ENCODE results near the gene KCNT1. TPM values are rescaled to one million over a fixed set of nuclear protein-coding genes. Genes with fewer than 3 reads are reported as not detected.

The KCNT1 gene
- total RNA-seq, 1 donor from 2014 or later: 0.14 TPM

DNA sequence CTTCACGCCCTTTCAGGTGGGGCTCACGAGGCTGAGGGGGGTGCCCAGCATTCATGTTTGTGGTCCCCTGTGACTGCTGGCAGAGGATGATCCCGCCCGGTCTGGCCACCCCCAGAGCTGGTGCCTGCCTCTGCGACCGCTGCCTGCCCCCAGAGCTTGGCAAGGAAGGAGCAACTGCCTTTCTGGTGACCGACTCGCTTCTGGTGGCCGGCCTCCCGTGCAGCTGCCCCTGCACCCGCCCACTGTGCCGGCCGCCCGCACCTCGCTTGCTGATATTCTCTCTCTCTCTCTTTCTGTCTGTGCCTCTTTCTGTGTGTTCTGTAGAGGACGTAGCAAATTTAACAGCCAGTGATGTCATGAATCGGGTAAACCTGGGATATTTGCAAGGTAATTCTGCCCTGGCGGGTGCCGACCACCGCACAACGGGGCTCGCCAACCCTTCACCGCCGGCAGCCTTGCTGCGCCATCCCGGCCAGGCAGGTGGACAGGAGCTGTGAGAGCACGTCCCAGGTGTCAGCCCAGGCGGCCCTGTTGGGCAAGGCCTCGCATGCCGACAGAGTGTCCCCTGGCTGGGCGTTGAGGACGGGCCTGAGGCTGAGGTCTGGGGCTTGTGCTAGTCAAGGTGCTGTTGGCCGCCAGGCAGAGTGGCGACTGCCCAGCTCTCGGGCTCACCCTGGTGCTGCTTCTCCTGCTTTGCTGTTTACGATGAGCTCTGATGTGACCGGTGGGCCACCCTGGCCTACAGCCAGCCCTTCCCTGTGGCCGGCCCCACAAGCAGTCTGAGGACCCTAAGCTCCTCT lies 86.0 kb downstream of the KCNT1 start:
- Mint-ChIP-seq H3K27ac (ENCODE audit: unreplicated experiment) (no peak overlapping the region), H3K9me3 (no peaks in the 10 kb centered on the region), H3K27me3 (ENCODE audit: low read depth) (no peaks in the 10 kb centered on the region), H3K4me3 (no peak overlapping the region), H3K4me1 (no peaks in the 10 kb centered on the region), H3K36me3 (ENCODE audit: low read depth) (no peaks in the 10 kb centered on the region)
- TF ChIP-seq, protein P1, sequence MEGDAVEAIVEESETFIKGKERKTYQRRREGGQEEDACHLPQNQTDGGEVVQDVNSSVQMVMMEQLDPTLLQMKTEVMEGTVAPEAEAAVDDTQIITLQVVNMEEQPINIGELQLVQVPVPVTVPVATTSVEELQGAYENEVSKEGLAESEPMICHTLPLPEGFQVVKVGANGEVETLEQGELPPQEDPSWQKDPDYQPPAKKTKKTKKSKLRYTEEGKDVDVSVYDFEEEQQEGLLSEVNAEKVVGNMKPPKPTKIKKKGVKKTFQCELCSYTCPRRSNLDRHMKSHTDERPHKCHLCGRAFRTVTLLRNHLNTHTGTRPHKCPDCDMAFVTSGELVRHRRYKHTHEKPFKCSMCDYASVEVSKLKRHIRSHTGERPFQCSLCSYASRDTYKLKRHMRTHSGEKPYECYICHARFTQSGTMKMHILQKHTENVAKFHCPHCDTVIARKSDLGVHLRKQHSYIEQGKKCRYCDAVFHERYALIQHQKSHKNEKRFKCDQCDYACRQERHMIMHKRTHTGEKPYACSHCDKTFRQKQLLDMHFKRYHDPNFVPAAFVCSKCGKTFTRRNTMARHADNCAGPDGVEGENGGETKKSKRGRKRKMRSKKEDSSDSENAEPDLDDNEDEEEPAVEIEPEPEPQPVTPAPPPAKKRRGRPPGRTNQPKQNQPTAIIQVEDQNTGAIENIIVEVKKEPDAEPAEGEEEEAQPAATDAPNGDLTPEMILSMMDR (conservative IDR thresholded peaks at IDR 0.05): no peak
- no peak for DNase-seq (ENCODE audit: low read depth, low spot score)

DNA sequence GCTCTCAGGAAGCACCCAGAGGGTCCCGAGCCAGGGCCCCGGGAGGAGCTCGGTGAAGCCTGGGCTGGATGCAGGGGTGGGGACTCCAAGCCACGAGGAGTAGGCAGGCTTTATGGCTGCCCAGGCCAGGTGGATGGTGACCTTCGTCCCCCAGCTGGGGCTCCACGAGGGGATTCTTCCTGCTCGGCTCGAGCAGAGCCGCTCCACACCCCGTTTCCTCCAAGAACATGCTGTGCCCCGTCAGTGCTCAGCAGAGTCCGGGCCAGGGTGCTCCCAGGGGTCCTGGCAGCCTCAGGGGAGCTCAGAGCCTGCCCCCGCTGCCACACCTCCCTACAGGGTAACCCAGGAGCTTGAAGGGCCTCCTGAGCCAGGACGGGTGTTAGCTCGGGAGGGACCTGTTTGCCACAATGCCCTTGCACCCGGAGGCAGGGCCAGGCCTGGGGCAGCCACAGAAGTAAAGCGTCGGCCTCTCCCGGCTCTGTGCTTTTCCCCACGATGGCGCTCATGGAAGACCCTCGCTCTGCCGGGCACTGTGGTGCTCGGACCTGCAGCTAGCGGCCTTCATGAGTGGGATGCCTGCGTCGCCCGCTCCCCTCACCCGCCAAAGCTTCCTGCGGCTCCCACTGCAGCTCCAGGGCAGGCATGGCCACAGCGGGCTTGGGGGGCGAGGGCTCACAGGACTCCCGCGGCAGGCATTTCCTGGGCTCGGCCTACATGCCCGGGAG lies 86.8 kb downstream of the KCNT1 start:
- Mint-ChIP-seq H3K27ac (ENCODE audit: unreplicated experiment) (no peak overlapping the region), H3K36me3 (ENCODE audit: low read depth) (no peaks in the 10 kb centered on the region), H3K9me3 (no peaks in the 10 kb centered on the region), H3K4me3 (no peak overlapping the region), H3K4me1 (no peaks in the 10 kb centered on the region), H3K27me3 (ENCODE audit: low read depth) (no peaks in the 10 kb centered on the region)
- TF ChIP-seq, protein P1 (conservative IDR thresholded peaks at IDR 0.05): no peak
- no peak for DNase-seq (ENCODE audit: low read depth, low spot score)

DNA sequence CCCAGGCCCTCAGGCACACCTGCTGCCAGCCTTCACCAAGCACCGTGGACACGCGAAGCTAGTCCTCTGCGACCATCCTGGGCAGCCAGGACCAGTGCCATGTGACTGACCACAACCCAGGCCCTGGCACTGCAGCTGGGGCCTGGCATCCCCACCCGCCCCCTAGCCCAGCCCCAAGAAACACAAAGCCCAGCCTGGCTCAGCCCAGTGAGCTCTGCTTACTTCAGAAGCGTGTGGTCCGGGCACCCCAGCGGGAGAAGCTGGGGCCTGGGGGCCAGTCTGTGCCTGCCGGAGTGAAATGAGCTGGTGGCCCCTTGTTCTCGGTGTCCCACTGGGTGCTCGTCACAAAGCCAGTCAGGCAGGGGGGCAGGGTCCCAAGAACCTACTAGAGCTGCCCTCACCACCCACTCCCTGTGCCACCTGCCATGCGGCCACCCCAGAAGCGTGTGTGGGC lies 87.9 kb downstream of the KCNT1 start:
- Mint-ChIP-seq H3K9me3 (no peaks in the 10 kb centered on the region), H3K4me3 (no peak overlapping the region), H3K27me3 (ENCODE audit: low read depth) (no peaks in the 10 kb centered on the region), H3K4me1 (no peaks in the 10 kb centered on the region), H3K36me3 (ENCODE audit: low read depth) (no peaks in the 10 kb centered on the region), H3K27ac (ENCODE audit: unreplicated experiment) (no peak overlapping the region)
- TF ChIP-seq, protein P1 (conservative IDR thresholded peaks at IDR 0.05): no peak
- DNase-seq (ENCODE audit: low read depth, low spot score): no peak

DNA sequence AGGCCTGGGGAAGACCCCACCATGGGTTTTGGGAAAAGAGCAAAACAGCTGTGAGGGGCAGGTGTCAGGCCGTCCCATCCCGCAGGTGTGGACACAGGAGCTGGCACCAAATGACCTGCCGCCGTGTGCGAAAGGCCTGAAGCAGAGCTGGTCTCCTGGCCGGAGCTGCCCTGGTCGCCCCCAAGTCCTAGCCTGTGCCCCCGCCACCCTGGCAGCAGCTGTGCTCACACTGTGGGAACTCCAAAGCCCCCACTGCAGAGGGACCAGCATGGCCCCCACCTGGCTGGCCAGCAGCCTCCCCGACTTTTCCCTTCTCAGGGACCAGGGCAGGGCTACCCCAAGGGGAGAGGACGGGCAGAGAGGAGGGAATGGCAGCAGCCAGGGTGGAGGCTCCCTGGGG lies 88.4 kb downstream of the KCNT1 start:
- no peak for DNase-seq (ENCODE audit: low read depth, low spot score)
- Mint-ChIP-seq H3K36me3 (ENCODE audit: low read depth) (no peaks in the 10 kb centered on the region), H3K9me3 (no peaks in the 10 kb centered on the region), H3K4me3 (no peak overlapping the region), H3K27me3 (ENCODE audit: low read depth) (no peaks in the 10 kb centered on the region), H3K27ac (ENCODE audit: unreplicated experiment) (no peak overlapping the region), H3K4me1 (no peaks in the 10 kb centered on the region)
- TF ChIP-seq, protein P1 (conservative IDR thresholded peaks at IDR 0.05): no peak

DNA sequence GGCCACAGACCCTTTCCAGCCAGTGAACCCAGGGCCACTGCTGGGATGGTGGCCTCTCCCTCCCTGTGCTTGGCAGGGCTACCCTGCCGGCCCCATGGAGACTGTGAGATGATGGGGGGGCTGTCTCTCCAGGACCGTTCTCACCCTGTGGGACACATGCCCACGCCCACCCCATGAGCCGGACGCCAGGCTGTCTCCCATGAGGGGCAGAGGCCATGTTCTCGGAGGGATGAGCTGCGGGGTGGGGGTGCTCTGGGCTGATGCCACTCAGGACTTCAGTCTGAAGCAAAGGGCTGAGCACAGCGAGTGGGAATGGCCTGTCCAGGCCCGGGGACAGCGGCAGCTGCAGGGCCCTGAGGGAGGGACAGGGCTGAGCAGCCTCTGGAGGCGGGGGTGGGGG lies 88.9 kb downstream of the KCNT1 start:
- Mint-ChIP-seq H3K27ac (ENCODE audit: unreplicated experiment) (no peak overlapping the region), H3K9me3 (no peaks in the 10 kb centered on the region), H3K4me3 (no peak overlapping the region), H3K27me3 (ENCODE audit: low read depth) (no peaks in the 10 kb centered on the region), H3K36me3 (ENCODE audit: low read depth) (no peaks in the 10 kb centered on the region), H3K4me1 (no peaks in the 10 kb centered on the region)
- TF ChIP-seq, protein P1 (conservative IDR thresholded peaks at IDR 0.05): no peak
- DNase-seq (ENCODE audit: low read depth, low spot score): no peak
